IgD-negative memory B cell (primary cell): ENCODE data around the gene FAM78A. TPM values are rescaled to one million over a fixed set of nuclear protein-coding genes. Genes with fewer than 3 reads are reported as not detected.
"Not testable (repeated sequence)": the region's sequence is repeated elsewhere in the genome, so short reads cannot be mapped to it uniquely, and the experiment has no call there.

Experiments
- H3K27ac Mint-ChIP-seq, 3 donors: one replicate each; pipeline ENCODE4 v1.8.0; 2020 to 2022; ENCODE audit warnings: mild to moderate bottlenecking in 3 of 3, mixed read lengths in 3 of 3, moderate library complexity in 1 of 3
- H3K27me3 Mint-ChIP-seq: one replicate; pipeline ENCODE4 v1.8.0; 2021; ENCODE audit warnings: mixed read lengths
- H3K36me3 Mint-ChIP-seq: one replicate; pipeline ENCODE4 v1.8.0; 2020; ENCODE audit warnings: mild to moderate bottlenecking, mixed read lengths
- H3K4me1 Mint-ChIP-seq, 3 donors: one replicate each; pipeline ENCODE4 v1.8.0; 2020 to 2022; ENCODE audit warnings: mixed read lengths in 3 of 3, mild to moderate bottlenecking in 1 of 3
- H3K4me3 Mint-ChIP-seq, 4 donors: one replicate each; pipeline ENCODE4 v1.8.0; 2020 to 2022; ENCODE audit warnings: mild to moderate bottlenecking in 4 of 4, mixed read lengths in 4 of 4, moderate library complexity in 3 of 4
- H3K9me3 Mint-ChIP-seq, 3 donors: one replicate each; pipeline ENCODE4 v1.8.0; 2020 to 2021; ENCODE audit warnings: mixed read lengths in 3 of 3, mild to moderate bottlenecking in 1 of 3
- polyA plus RNA-seq: library from polyadenylated mRNA; unstranded; fragments of 300-500 nt; fragmentation: Illumina TruSeq; gene quantifications from one replicate; pipeline ENCODE4 v1.2.3, GENCODE V29; 2021

FAM78A gene
- polyA plus RNA-seq, 1 donor from 2014 or later = 18.3 TPM

DNA sequence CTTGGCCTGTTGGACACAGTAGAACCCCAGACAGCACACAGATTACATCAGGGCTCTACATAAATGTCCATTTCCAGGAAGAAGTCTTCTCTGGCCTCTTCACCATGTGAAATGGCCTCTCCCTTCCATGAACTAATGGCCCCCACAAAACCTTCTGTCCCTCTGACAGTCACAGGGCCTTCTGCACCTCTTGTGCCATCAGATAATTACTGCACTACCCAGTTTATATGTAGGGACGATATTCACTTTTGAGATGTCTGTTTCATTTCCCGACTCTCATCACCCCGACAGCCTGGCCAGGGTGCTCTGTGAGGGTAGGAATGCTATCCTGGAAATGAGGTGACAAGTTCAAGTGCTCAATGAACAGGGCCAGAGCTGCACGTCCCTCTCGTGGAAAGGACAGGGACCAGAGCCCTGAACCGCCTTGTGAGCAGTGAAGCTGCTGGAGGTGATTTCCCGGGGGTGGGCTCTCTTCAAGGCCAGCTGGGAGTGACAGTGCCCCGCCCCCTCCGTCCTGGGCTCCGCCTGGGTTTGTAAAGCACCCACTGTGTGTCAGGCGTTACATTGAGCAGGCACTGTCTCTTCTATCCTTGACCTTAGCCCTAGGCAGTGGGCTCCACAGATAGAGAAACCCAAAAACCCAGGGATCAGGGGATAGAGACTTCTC, 3.0 kb upstream of the FAM78A start:
- peaks cover 12 to 18% (median 13%) of the 10 kb centered on the region in 3 donors for H3K4me1 Mint-ChIP-seq
- H3K27ac Mint-ChIP-seq = peak overlapping the region; percentile 59 to 89 (median 72)
- peak overlapping the region; percentile 41 to 92 (median 90) for H3K4me3 Mint-ChIP-seq
- peaks cover 6% of the 10 kb centered on the region for H3K27me3 Mint-ChIP-seq
- H3K36me3 Mint-ChIP-seq = no peaks in the 10 kb centered on the region
- H3K9me3 Mint-ChIP-seq = no peaks in the 10 kb centered on the region

DNA sequence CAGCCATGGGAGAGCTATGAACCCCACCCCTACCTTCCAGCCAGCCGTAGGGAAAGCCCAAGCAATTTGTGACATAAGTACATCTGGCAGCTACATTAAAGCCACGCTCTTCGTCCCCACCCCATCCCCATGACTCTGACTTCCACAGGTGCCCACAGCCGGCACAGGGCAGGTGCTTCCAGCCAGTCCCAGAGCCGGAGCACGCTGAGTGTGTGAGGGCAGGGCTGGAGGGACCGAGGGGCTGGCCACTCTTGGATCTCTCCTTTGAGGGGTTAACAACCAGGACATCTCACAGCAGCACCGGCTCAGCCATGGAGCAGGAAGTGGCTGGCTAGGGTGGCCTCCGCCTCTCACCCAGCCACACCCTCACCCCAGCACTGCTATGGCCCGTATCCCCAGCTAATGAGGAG, 2.4 kb upstream of the FAM78A start:
- Mint-ChIP-seq H3K27me3 (peaks cover 6% of the 10 kb centered on the region), H3K36me3 (no peaks in the 10 kb centered on the region), H3K4me1 (peaks cover 12 to 22% (median 17%) of the 10 kb centered on the region in 3 donors), H3K9me3 (no peaks in the 10 kb centered on the region), H3K27ac (peak overlapping the region; percentile 72 to 89 (median 86)), H3K4me3 (peak overlapping the region; percentile 82 to 92 (median 90))

DNA sequence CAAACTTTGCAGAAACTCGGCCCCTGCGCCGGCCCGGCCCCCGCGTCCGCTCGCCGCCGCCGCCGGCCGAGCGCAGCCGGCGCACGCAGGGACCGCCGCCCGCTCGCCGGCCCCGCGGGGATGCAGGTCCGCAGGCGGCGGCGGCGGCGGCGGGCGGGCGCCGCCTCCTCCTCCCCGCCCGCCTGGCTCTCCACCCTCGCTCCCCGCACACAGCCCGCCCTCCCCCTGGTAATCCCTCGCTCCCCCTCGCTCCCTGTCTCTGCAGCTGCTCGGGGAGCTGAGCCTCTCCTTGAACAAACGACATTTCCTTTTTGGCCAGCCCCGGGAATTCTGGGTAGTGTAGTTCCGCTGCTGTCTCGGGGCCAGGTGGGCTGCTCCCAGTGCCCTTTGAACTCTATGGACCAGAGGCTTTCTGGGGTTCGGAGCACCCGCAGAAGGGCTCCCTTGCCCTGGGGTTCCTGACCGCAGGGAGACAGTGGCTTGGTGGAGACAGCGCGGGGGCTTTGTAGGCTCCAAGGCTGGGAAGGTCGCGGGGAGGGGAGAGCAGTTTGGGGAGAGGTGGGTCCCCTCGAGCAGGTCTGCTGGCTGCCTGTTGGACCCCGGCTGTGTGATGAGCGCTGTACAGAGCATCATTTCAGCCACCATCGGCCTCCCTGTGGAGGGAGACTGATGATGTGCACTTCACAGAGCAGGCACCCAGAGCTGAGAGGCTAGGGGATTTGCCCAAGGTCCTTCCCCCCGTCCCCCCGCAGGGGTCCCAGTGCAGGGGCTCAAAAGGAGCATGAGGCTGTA, 1.8 kb upstream of the FAM78A start:
- Mint-ChIP-seq H3K4me3 (peak overlapping the region; percentile 82 to 92 (median 90)), H3K4me1 (peaks cover 18 to 27% (median 20%) of the 10 kb centered on the region in 3 donors), H3K27me3 (peaks cover 6% of the 10 kb centered on the region), H3K9me3 (no peaks in the 10 kb centered on the region), H3K36me3 (no peaks in the 10 kb centered on the region), H3K27ac (peak overlapping the region; percentile 86 to 92 (median 89))

DNA sequence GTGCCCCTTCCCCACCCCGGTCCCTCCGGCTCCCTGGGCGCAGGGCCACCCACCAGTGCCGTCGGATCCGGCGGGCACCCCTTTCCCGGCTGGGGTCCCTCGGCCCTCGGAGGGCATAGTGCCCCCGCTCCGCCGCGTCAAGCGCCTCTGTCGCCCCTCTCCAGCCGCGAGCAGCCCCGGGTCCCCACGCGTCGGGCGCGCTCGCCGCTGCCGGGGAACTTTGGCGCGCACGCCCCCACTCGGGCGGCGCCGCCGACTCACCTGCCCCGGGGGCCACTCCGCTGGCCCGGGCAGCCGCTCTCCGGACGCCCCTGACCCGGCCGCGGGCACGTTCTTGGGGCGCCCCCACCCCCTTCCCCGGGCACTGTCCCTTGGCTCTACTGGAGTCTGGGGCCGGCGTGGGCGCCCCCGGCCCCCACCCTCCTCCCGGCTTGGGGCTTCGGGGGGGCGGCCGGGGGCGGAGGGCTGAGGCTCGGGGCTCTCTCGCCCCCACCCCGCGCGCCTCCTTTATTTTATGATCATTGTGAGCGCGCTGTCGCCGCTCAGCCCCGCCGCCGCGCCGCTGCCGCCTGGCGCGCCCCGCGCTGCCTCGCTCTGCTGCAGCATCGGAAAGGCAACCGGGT, 1.1 kb upstream of the FAM78A start:
- no peak overlapping the region for H3K27ac Mint-ChIP-seq
- H3K4me3 Mint-ChIP-seq = peak overlapping the region in 2 of 4 donors; percentile 47 to 70
- peaks cover 6% of the 10 kb centered on the region for H3K27me3 Mint-ChIP-seq
- H3K36me3 Mint-ChIP-seq = no peaks in the 10 kb centered on the region
- H3K9me3 Mint-ChIP-seq = no peaks in the 10 kb centered on the region
- peaks cover 19 to 30% (median 22%) of the 10 kb centered on the region in 3 donors for H3K4me1 Mint-ChIP-seq

DNA sequence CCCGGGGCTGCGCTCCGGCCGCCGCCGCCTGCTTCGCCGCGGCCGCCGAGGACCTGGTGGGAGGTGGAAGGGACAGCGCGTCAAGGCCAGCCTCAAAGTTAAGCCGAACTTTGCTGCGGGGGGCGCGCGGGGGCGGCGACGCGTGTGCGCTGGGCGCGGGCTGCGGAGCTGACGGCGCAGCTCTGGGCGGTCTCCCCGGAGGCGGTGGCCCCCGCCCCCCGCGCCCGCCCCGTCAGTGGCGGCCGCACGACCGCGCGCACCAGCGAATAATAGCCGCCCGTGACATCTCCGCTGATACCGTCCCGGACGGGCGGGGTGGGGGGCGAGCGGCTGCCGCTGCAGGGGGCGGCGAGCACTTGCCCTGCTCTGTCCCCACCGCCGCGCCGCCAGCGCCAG, 579 bp upstream of the FAM78A start:
- peak overlapping the region in 3 of 4 donors; percentile 47 to 98 (median 70) for H3K4me3 Mint-ChIP-seq
- H3K27me3 Mint-ChIP-seq = peaks cover 4% of the 10 kb centered on the region
- no peaks in the 10 kb centered on the region for H3K9me3 Mint-ChIP-seq
- no peak overlapping the region for H3K27ac Mint-ChIP-seq
- H3K4me1 Mint-ChIP-seq = peaks cover 24 to 30% (median 24%) of the 10 kb centered on the region in 3 donors
- H3K36me3 Mint-ChIP-seq = no peaks in the 10 kb centered on the region

DNA sequence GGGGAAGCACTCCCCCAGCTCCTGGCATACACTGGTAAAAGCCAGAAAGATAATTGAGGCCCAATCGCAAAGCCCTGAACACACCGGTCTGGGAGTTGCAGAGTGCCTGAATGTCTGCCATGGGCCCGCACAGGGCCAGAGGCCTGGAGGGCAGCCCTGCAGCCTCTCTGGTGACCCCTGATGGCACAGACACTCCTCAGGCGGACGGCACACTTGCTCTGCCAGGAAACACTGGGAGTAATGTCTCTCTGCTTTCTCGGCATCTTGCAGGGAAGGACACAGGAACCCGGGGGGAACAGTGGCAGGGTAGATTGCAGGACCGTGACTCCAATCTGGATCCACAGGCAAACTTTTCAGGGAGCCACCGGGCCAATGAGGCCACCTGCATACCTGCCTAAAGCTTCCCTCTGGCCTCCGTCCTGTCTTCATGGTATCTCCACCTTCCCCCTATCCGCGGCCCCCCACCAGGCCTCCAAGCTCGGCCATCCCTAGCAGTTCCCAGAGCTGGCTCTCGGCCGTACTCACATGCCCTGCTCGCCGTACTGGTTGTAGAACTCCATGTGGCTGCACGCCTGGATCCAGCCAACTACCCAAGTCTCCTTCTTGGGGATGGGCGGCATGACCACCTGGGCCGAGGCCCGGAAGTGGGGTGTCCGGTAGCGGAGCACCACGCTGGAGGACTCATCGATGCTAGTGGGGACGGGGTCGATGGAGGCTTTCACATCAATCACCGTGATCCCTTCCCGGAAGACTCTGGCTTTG, 797 bp downstream of the FAM78A start:
- peaks cover 35 to 40% (median 36%) of the 10 kb centered on the region in 3 donors for H3K4me1 Mint-ChIP-seq
- H3K4me3 Mint-ChIP-seq = peak overlapping the region; percentile 90 to 100 (median 98)

DNA sequence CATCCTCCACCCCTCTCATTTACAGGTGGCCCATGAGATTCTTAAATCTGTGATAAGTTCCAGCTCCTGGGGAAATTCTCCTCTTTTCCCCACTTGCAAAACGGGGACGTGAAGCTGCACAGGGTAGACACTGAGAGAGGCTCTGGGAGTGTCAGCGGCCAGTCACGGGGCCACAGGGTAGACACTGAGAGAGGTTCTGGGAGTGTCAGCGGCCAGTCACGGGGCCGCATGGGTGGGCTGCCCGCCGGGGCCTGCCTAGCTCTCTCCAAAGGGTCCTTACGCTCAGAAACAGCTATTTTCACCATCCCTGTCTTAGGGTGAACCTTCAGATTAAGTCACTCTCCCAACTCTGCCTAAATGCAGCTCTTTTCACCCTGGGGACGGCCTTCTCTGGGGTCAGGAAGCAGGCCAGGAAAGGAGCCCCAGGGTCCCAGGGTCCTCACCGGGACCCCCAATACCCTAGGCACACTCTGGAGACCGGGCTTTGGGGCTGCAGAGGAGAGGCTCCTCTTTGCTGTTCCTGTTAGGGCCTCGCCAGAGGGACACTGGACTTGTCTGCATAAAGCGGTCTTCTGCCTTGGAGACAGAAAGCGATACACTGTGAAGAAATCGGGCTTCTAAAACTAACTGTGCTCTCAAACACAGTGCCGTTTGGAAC, 1.5 kb downstream of the FAM78A start:
- H3K27me3 Mint-ChIP-seq = no peaks in the 10 kb centered on the region
- no peaks in the 10 kb centered on the region for H3K9me3 Mint-ChIP-seq
- H3K36me3 Mint-ChIP-seq = peaks cover 3% of the 10 kb centered on the region
- H3K4me1 Mint-ChIP-seq = peaks cover 39 to 43% (median 42%) of the 10 kb centered on the region in 3 donors
- peak overlapping the region; percentile 90 to 100 (median 97) for H3K27ac Mint-ChIP-seq
- H3K4me3 Mint-ChIP-seq = peak overlapping the region; percentile 90 to 100 (median 98)

More for the DNA sequence above, 797 bp downstream of the FAM78A start:
- no peaks in the 10 kb centered on the region for H3K36me3 Mint-ChIP-seq
- no peaks in the 10 kb centered on the region for H3K27me3 Mint-ChIP-seq
- no peaks in the 10 kb centered on the region for H3K9me3 Mint-ChIP-seq
- H3K27ac Mint-ChIP-seq = peak overlapping the region; percentile 90 to 100 (median 97)

DNA sequence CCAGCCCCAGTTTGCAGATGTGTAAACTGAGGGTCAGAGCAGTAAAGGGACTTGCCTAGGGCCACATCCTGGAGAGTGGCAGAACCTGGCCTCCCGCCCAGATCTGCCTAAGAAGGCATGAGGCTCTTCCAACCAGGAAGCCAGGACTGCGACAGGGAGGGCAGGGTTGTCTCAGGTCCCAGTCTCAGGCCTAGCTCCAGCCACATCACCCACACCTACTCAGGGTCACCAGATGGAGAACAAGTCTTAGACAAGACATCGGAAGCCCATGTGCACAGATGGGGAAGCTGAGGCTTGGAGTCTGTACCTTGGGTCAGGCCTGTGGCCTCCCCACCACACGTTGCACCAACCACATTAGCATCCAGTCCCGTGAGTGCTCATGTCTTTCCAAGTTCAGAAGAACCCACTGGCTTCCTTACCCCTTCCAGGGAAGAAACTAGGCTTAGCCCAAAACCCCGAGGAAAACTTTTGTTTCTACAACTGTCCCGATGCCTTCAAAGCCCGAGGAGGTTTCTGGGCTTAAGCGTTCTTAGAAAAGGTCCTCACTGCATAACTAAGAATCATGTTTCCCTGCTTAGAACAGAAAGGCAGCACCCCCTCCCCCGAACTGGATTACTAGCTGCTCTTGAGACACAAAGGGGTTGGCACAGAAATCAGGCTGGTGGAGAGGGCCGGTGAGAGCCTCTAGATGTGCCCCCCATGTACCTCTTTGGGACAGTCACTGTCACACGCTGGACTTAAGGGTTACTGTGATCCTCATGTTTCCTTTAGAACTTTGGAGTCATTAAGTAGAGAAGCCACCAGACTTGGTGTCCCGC, 2.2 kb downstream of the FAM78A start:
- H3K4me1 Mint-ChIP-seq = peaks cover 44 to 48% (median 44%) of the 10 kb centered on the region in 3 donors
- peaks cover 3% of the 10 kb centered on the region for H3K36me3 Mint-ChIP-seq
- peak overlapping the region; percentile 90 to 100 (median 98) for H3K4me3 Mint-ChIP-seq

DNA sequence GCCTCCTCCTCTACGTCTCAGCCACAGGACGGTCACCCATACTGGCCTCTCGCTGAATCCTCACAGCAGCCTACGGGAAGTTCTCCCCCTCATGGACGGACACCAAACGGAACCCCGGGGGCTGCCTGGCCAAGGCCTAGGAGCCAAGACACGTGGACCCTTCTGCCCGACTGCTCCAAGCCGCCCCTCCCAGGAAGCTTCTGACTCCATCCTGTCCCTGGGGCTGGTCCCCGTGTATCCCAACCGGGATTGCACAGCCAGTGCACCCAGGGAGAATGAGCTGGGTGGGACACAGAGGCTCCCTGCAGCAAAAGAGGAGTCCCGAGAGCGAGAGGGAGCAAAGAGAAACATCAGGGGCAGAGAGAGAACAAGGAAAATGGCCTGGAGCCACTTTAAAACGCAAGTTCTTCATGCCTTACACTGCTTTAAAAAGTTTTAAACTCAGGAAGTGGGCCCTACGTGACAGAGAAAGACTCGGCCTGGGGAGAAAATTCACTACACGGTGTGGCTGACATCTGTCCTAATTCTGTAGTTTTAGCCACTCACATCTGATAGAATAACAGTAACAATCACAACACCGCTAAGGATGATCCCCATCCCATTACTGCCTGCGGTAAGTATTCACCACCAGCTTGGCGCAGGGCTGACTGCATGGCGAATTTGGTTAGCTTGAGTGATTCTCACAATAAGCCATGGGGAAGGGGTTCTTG, 3.0 kb downstream of the FAM78A start:
- Mint-ChIP-seq H3K9me3 (no peaks in the 10 kb centered on the region), H3K4me1 (peaks cover 44 to 46% (median 44%) of the 10 kb centered on the region in 3 donors), H3K4me3 (peak overlapping the region; percentile 90 to 100 (median 98)), H3K27ac (peak overlapping the region; percentile 90 to 100 (median 97)), H3K27me3 (no peaks in the 10 kb centered on the region), H3K36me3 (peaks cover 3% of the 10 kb centered on the region)

More for the DNA sequence above, 2.2 kb downstream of the FAM78A start:
- Mint-ChIP-seq H3K27me3 (no peaks in the 10 kb centered on the region), H3K27ac (peak overlapping the region; percentile 90 to 100 (median 97)), H3K9me3 (no peaks in the 10 kb centered on the region)

DNA sequence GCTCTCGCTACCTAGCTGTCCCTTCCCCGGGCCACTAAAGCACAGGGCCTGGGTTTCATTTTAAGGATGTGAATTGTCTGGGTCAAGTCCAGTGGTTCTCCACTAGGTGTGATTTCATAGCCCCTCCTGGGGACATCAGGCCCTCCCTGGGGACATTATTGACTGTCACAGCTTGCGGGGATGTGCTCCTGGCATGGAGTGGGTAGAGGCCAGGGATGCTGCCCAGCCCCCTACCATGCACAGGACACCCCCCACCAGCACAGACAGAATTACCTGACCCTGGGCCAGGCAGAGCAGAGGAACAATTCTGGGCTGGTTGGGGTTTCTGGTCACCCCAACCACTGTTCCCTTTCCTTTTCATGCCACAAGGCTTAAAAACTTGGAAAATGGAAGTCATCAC, 4.1 kb downstream of the FAM78A start:
- H3K4me3 Mint-ChIP-seq = peak overlapping the region; percentile 73 to 99 (median 90)
- no peaks in the 10 kb centered on the region for H3K9me3 Mint-ChIP-seq
- H3K4me1 Mint-ChIP-seq = peaks cover 44 to 48% (median 45%) of the 10 kb centered on the region in 3 donors
- peak overlapping the region; percentile 96 to 100 (median 97) for H3K27ac Mint-ChIP-seq
- no peaks in the 10 kb centered on the region for H3K27me3 Mint-ChIP-seq
- H3K36me3 Mint-ChIP-seq = peaks cover 3% of the 10 kb centered on the region

DNA sequence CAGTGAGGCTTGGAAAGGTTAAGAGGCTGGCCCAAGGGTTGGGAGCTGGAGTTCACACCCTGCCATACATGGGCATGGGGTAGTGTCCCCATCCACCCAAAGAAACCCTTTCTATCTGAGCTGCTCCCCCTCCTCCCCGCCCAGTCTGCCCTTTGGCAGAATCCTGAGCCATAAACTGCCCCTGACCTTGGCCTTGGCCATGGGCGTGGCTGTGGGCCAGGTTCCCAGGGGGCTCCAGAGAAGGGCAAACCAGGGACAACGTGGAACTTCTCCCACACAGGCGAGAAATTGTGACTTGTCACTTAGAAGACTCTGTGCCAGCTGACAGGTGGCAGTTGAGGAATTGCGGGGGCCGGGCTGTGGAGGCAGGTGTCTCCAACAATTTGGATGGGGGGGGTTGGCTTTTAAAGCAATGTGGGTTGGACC, 4.8 kb downstream of the FAM78A start:
- peaks cover 48 to 50% (median 50%) of the 10 kb centered on the region in 3 donors for H3K4me1 Mint-ChIP-seq
- H3K4me3 Mint-ChIP-seq = peak overlapping the region; percentile 73 to 99 (median 90)
- H3K36me3 Mint-ChIP-seq = peaks cover 3% of the 10 kb centered on the region
- no peaks in the 10 kb centered on the region for H3K27me3 Mint-ChIP-seq
- H3K27ac Mint-ChIP-seq = peak overlapping the region; percentile 96 to 100 (median 97)
- H3K9me3 Mint-ChIP-seq = no peaks in the 10 kb centered on the region

DNA sequence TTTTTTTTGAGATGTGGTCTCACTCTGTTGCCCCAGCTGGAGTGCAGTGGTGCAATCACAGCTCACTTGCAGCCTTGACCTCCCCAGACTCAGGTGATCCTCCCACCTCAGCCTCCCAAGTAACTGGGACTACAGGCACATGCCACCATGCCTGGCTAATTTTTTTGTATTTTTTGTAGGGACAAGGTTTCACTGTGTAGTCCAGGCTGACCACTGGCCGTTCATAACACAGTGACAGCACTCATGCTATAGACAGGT, 5.4 kb downstream of the FAM78A start:
- H3K36me3 Mint-ChIP-seq, H3K9me3 Mint-ChIP-seq, H3K27me3 Mint-ChIP-seq: not testable (repeated sequence)
- H3K4me3 Mint-ChIP-seq = peak overlapping the region; percentile 83 to 99 (median 96)
- H3K4me1 Mint-ChIP-seq = peaks cover 44 to 54% (median 54%) of the 10 kb centered on the region in 3 donors
- H3K27ac Mint-ChIP-seq = peak overlapping the region; percentile 96 to 100 (median 98)
